ENCODE results near the gene CCHCR1.
"Not testable (repeated sequence)": the region's sequence is repeated elsewhere in the genome, so short reads cannot be mapped to it uniquely, and the experiment has no call there.

Gene CCHCR1

DNA sequence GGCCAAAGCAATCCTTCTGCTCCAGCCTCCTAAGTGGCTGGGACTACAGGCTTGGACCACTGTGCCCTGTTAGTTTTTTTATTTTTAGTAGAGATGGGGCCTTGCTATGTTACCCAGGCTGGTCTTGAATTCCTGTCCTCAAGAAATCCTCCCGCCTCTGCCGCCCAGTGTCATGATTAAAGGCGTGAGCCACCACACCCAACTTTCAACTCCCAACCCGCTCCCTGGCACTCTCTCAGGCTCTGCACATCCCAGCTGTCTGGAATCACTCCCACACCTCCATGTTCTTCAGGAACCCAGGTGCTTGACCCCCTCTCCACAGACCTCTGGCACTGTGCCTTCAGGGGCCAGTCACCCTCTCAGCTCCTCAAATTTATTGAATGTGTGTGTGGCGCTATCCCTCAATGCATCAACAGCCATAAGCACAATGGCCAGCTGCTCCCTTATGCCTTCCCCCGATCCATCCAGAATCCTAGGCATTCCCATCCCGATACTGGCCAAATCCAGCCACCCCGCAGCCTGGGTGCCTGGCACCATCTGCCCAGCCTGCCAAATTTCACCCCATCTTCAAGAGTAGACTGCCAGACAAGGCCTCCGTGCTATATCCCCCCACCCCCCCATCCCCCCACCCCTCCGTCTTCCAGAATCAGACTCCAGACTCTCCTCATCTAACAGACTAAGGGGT, 13.5 kb upstream of the CCHCR1 start:
- TF ChIP-seq, protein P1, sequence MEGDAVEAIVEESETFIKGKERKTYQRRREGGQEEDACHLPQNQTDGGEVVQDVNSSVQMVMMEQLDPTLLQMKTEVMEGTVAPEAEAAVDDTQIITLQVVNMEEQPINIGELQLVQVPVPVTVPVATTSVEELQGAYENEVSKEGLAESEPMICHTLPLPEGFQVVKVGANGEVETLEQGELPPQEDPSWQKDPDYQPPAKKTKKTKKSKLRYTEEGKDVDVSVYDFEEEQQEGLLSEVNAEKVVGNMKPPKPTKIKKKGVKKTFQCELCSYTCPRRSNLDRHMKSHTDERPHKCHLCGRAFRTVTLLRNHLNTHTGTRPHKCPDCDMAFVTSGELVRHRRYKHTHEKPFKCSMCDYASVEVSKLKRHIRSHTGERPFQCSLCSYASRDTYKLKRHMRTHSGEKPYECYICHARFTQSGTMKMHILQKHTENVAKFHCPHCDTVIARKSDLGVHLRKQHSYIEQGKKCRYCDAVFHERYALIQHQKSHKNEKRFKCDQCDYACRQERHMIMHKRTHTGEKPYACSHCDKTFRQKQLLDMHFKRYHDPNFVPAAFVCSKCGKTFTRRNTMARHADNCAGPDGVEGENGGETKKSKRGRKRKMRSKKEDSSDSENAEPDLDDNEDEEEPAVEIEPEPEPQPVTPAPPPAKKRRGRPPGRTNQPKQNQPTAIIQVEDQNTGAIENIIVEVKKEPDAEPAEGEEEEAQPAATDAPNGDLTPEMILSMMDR (IDR thresholded peaks at IDR 0.05; ENCODE audit: low read depth, low read length, missing control alignments): no peak
- H3K4me3 ChIP-seq (ENCODE audit: low read depth, low read length): no peak overlapping the region
- in situ Hi-C loops (cut with HindIII; ENCODE audit: low sequenced_read_pairs): no loop called here
- DNase-seq (ENCODE audit: low read depth): no peak

DNA sequence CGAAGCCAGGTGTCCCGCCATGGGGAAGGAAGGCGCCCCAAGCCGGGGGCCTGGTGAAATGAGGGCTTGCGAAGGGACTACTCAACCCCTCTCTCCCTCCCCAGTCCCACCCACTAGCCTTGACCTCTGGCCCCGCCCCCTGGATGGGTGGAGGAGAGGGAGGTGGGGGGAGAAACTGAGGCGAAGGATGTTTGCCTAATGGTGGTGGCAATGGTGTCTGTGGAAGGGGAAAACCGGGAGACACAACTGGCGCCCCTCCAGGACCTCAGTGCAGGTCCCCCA, 12.9 kb upstream of the CCHCR1 start, which contains the start of gene POU5F1:
Gene POU5F1 (minus strand): TSS at position 83 of the 282 bp plus-strand sequence. CDS start 62 bp downstream, at position 21.
- TF ChIP-seq, protein P1 (IDR thresholded peaks at IDR 0.05; ENCODE audit: low read depth, low read length, missing control alignments): no peak
- no peak within 1 kb of the TSS for H3K4me3 ChIP-seq (ENCODE audit: low read depth, low read length)
- DNase-seq (ENCODE audit: low read depth): no peak
- in situ Hi-C loops (cut with HindIII; ENCODE audit: low sequenced_read_pairs): no loop called here

DNA sequence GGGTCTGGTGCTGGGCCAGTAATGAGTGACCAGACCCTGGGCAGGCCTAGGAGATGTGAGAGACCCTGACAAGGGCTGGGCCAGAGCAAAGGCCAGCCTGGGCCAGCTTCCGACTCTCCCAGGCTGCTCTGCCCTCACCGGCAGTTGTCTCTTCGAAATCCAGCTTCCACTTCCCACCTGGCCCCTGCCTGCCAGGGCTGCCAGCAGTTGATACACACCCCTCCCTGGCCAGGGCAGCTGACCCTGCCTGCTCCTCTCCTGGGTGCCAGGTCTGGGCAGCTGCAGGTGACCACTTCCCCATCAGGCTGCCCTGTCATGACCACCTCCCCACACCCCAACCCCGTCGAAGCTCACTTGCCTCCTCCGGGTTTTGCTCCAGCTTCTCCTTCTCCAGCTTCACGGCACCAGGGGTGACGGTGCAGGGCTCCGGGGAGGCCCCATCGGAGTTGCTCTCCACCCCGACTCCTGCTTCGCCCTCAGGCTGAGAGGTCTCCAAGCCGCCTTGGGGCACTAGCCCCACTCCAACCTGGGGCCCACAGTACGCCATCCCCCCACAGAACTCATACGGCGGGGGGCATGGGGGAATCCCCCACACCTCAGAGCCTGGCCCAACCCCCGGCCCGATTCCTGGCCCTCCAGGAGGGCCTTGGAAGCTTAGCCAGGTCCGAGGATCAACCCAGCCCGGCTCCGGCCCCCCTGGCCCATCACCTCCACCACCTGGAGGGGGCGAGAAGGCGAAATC, 12.4 kb upstream of the CCHCR1 start:
- in situ Hi-C loops (cut with HindIII; ENCODE audit: low sequenced_read_pairs); H3K4me3 ChIP-seq (ENCODE audit: low read depth, low read length); DNase-seq (ENCODE audit: low read depth): not testable (repeated sequence)

DNA sequence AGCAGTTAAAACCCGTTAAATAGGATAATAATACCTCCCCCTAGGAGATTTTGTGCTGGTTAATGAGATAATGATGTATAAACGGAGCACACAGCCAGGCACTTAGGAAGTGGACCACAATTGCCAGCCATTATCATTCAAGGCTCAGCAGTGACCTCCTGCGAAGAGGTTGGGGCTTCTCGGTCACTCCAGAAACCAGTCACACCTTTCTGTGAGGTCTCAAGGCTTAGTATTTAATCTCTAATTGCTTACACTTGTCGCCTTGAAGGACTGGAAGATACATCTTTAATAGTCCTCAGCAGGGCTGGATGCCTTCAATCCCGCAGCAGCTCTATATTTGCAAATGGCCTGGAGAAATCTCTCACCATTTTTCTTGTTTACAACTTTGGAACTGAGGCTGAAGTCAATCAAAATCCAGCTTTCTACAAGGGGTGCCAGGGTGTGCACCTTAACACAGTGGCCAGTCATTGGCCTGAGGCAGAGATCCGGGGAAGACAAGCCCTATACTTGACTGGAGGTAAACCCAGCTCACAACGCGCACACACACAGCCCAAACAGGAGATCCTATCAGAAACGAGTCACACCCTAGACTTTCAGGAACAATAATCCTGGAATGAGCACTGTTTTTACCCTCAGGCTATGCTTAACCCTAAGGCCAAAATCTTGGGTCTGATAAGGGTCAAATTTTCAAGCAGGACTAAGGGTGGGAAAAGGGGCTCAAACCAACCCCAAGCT, 11.7 kb upstream of the CCHCR1 start:
- H3K4me3 ChIP-seq (ENCODE audit: low read depth, low read length): no peak overlapping the region
- TF ChIP-seq, protein P1 (IDR thresholded peaks at IDR 0.05; ENCODE audit: low read depth, low read length, missing control alignments): no peak
- in situ Hi-C loops (cut with HindIII; ENCODE audit: low sequenced_read_pairs): no loop called here
- no peak for DNase-seq (ENCODE audit: low read depth)

DNA sequence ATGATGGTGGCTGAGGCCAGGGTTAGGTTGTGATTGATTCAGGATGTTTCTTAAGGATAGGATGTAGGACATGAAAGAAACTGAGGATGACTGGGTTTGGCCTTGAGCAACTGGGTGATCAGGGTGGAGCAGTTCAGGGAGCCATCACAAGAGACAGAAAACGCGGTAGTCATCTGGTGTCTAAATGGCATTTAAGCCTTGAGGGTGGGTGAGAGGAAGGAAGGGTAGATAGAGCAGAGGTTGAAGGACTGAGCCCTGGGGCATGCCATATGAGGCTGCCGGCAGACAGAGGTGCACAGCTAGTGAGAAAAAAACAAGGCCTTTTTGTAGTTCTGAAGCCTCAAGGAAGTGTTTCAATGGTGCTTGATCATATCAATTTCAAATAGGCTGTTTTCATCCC, 11.0 kb upstream of the CCHCR1 start:
- TF ChIP-seq, protein P1 (IDR thresholded peaks at IDR 0.05; ENCODE audit: low read depth, low read length, missing control alignments): no peak
- DNase-seq (ENCODE audit: low read depth): no peak
- in situ Hi-C loops (cut with HindIII; ENCODE audit: low sequenced_read_pairs): no loop called here
- H3K4me3 ChIP-seq (ENCODE audit: low read depth, low read length): no peak overlapping the region

DNA sequence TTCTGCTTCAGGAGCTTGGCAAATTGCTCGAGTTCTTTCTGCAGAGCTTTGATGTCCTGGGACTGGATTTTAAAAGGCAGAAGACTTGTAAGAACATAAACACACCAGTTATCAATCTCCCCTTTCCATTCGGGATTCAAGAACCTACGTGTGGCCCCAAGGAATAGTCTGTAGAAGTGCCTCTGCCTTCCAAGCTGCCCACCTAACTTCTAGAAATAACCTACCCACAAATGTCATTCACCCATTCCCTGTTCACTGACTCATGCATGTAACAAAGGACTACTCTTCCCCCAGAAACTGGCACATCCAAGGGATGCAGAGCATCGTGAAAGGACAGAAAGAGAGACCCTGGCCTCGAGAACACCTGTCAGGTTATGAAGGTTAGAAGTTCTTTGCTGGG, 8.4 kb upstream of the CCHCR1 start:
- in situ Hi-C loops (cut with HindIII; ENCODE audit: low sequenced_read_pairs): no loop called here
- TF ChIP-seq, protein P1 (IDR thresholded peaks at IDR 0.05; ENCODE audit: low read depth, low read length, missing control alignments): no peak
- no peak overlapping the region for H3K4me3 ChIP-seq (ENCODE audit: low read depth, low read length)
- DNase-seq (ENCODE audit: low read depth): no peak

DNA sequence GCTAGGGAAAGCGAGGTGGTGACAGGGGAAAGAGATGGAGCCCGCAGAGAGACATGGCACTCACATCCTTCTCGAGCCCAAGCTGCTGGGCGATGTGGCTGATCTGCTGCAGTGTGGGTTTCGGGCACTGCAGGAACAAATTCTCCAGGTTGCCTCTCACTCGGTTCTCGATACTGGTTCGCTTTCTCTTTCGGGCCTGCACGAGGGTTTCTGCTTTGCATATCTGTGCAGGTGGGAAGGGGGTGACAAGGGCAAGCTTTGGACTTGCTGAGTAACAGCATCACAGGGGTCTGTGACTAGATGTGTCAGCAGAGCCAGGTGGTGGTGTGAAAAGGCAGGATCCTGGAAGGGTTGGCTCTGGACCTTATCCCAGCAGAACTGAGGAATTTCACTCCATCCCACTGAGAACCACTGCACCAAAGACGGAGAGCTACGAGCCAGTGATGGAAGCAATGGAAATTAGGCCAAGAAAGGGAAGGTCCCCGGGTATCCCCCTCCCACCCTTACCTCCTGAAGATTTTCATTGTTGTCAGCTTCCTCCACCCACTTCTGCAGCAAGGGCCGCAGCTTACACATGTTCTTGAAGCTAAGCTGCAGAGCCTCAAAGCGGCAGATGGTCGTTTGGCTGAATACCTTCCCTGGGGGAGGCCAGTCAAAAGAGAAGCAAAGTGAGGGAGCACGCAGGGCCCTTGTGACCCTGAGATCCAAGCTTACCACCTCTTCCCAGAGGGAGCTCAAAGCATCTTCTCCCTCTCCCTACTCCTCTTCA, 7.6 kb upstream of the CCHCR1 start:
- in situ Hi-C loops (cut with HindIII; ENCODE audit: low sequenced_read_pairs); DNase-seq (ENCODE audit: low read depth); H3K4me3 ChIP-seq (ENCODE audit: low read depth, low read length): not testable (repeated sequence)

DNA sequence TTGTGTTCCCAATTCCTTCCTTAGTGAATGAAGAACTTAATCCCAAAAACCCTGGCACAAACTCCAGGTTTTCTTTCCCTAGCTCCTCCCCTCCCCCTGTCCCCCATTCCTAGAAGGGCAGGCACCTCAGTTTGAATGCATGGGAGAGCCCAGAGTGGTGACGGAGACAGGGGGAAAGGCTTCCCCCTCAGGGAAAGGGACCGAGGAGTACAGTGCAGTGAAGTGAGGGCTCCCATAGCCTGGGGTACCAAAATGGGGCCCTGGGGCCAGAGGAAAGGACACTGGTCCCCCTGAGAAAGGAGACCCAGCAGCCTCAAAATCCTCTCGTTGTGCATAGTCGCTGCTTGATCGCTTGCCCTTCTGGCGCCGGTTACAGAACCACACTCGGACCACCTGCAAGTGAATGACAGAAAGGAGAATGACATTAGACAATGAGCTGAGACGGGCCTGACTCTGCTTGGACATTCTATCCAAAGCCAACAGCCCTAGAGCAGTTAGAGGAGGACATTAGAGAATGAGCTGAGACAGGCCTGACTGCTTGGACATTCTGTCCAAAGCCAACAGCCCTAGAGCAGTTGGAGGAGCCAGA, 7.0 kb upstream of the CCHCR1 start:
- in situ Hi-C loops (cut with HindIII; ENCODE audit: low sequenced_read_pairs); H3K4me3 ChIP-seq (ENCODE audit: low read depth, low read length); DNase-seq (ENCODE audit: low read depth): not testable (repeated sequence)
